SK-N-SH treated with all-trans-retinoic acid at 6 μM for 48 hours (cell line): ENCODE measurements around the gene CYP4V2.

ENCODE experiments used
- OSR1 ChIP-seq: fragments of 250-450 bp; sonication (Bioruptor Pico); IDR thresholded peaks from 2 replicates; pipeline ENCODE4 v1.8.0; 2022; ENCODE audit warnings: moderate library complexity, mild to moderate bottlenecking, inconsistent platforms
- PPARA ChIP-seq: fragments of 250-450 bp; sonication (Bioruptor Pico); IDR thresholded peaks from 2 replicates; pipeline ENCODE4 v1.5.0; 2020; ENCODE audit warnings: mild to moderate bottlenecking, borderline replicate concordance
- RARB ChIP-seq: fragments of 250-450 bp; sonication (Bioruptor Pico); IDR thresholded peaks from 2 replicates; pipeline ENCODE4 v1.8.0; 2021; ENCODE audit warnings: mild to moderate bottlenecking, moderate library complexity
- ZC3H10 ChIP-seq: fragments of 250-450 bp; sonication (Bioruptor Pico); IDR thresholded peaks from 2 replicates; pipeline ENCODE4 v1.5.1; 2021; ENCODE audit warnings: mild to moderate bottlenecking, moderate library complexity
- ZFP3 ChIP-seq: fragments of 250-450 bp; sonication (Bioruptor Pico); IDR thresholded peaks from 2 replicates; pipeline ENCODE4 v1.5.0; 2020; ENCODE audit warnings: mild to moderate bottlenecking, moderate library complexity
- ZFP30 ChIP-seq: fragments of 450-650 bp; formaldehyde crosslinking; IDR thresholded peaks from 2 replicates; pipeline ENCODE4 v1.5.0; 2022; ENCODE audit warnings: mild to moderate bottlenecking, moderate library complexity
- ZNF565 ChIP-seq: fragments of 450-650 bp; formaldehyde crosslinking; conservative IDR thresholded peaks from 2 replicates; pipeline ENCODE4 v1.5.0; 2020; ENCODE audit warnings: low read depth, mild to moderate bottlenecking, moderate library complexity
- ZNF70 ChIP-seq: fragments of 450-650 bp; formaldehyde crosslinking; IDR thresholded peaks from 2 replicates; pipeline ENCODE4 v1.5.0; 2020; ENCODE audit warnings: mild to moderate bottlenecking, moderate library complexity
- ZNF8 ChIP-seq: fragments of 450-650 bp; formaldehyde crosslinking; IDR thresholded peaks from 2 replicates; pipeline ENCODE4 v1.5.0; 2020; ENCODE audit warnings: mild to moderate bottlenecking, moderate library complexity
- TF ChIP-seq, protein P1 (sequence below): fragments of 250-450 bp; sonication (Bioruptor Pico); IDR thresholded peaks from 2 replicates; pipeline ENCODE4 v1.8.0; 2020; ENCODE audit warnings: mild to moderate bottlenecking, moderate library complexity, borderline replicate concordance

DNA sequence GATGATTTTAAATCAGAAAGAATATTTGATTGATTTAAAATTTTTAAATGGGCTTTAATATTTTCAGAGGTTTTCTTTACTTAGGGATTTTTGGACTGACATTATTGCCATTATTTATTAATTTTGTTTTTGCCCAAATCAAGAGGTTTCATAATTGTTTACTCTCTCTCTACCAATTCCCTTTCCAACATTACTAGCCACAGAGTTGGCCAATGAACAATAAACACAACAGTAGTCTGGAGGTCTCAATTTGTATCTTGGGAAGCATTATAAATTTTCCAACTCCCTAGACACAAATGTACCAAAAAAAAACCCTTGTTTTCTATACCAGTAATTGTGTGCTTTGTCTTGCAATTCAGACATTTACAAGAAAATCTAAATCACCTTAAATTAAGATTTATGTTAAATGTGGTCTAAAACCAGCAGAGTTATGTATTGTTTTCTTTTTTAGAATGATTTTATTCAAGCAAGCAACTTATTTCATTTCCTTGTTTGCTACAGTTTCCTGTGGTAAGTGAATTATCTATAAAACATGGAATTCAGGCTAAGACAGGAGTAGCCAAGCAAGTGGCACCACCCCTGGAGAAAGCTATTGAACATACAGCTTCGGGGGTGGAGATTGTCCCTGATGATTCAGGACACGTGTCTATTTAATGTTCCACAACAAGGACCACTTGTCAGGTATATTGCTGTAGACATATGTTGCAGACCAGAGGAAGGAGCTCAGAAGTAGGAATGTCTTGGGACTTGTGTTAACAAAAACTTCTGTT lies 36.6 kb downstream of the CYP4V2 start:
- TF ChIP-seq OSR1 (CRISPR knock-in tag) = no peak
- TF ChIP-seq ZNF565 (CRISPR knock-in tag) = no peak
- TF ChIP-seq ZNF8 = no peak
- TF ChIP-seq, protein P1, sequence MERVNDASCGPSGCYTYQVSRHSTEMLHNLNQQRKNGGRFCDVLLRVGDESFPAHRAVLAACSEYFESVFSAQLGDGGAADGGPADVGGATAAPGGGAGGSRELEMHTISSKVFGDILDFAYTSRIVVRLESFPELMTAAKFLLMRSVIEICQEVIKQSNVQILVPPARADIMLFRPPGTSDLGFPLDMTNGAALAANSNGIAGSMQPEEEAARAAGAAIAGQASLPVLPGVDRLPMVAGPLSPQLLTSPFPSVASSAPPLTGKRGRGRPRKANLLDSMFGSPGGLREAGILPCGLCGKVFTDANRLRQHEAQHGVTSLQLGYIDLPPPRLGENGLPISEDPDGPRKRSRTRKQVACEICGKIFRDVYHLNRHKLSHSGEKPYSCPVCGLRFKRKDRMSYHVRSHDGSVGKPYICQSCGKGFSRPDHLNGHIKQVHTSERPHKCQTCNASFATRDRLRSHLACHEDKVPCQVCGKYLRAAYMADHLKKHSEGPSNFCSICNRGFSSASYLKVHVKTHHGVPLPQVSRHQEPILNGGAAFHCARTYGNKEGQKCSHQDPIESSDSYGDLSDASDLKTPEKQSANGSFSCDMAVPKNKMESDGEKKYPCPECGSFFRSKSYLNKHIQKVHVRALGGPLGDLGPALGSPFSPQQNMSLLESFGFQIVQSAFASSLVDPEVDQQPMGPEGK (CRISPR knock-in tag) = no peak
- no peak for TF ChIP-seq ZFP3 (CRISPR knock-in tag)
- no peak for TF ChIP-seq ZFP30 (CRISPR knock-in tag)
- no peak for TF ChIP-seq RARB (CRISPR knock-in tag)
- TF ChIP-seq PPARA (CRISPR knock-in tag) = no peak
- no peak for TF ChIP-seq ZC3H10 (CRISPR knock-in tag)
- no peak for TF ChIP-seq ZNF70
